HepG2 (cell line): ENCODE results near the gene NFYB. TPM values are rescaled to one million over a fixed set of nuclear protein-coding genes. Genes with fewer than 3 reads are reported as not detected.

Source experiments
- ARNT2 ChIP-seq: sonication (generic); formaldehyde crosslinking; IDR thresholded peaks from 2 replicates; pipeline ENCODE4 v1.8.0; 2022; ENCODE audit warnings: mild to moderate bottlenecking, low read depth, missing genetic modification reagents, moderate library complexity
- ATM ChIP-seq: fragments of 450-650 bp; IDR thresholded peaks from 2 replicates; pipeline ENCODE4 v1.7.1; 2017; ENCODE audit warnings: mild to moderate bottlenecking, borderline replicate concordance
- CREB1 ChIP-seq, 2 experiments: fragments of 450-650 bp in 1 of 2; IDR thresholded peaks; 2 replicates each; pipeline ENCODE4 v1.6.1; 2016 to 2017; ENCODE audit warnings: control low read depth in 1 of 2, mild to moderate bottlenecking in 1 of 2, missing compliant biosample characterization in 1 of 2, missing genetic modification characterization in 1 of 2
- FOXA1 ChIP-seq, 2 experiments: fragments of 450-650 bp in 1 of 2; sonication (generic) in 1 of 2; formaldehyde crosslinking in 1 of 2; IDR thresholded peaks; 2 replicates each; pipeline versions ENCODE4 v1.4.0 to v1.6.1; 2016 to 2020; ENCODE audit warnings: missing genetic modification reagents in 1 of 2
- FOXA3 ChIP-seq: IDR thresholded peaks from 2 replicates; pipeline ENCODE4 v1.6.1; 2016; ENCODE audit warnings: missing genetic modification reagents, missing compliant biosample characterization
- FOXM1 ChIP-seq: sonication (generic); formaldehyde crosslinking; IDR thresholded peaks from 2 replicates; pipeline ENCODE4 v1.5.0; 2020; ENCODE audit warnings: missing genetic modification reagents
- FOXP1 ChIP-seq, 2 experiments: fragments of 450-650 bp in 1 of 2; IDR thresholded peaks; 2 replicates each; pipeline ENCODE4 v1.6.1; 2017 to 2018; ENCODE audit warnings: antibody characterized with exemption in 1 of 2
- GFI1 ChIP-seq: sonication (generic); formaldehyde crosslinking; IDR thresholded peaks from 2 replicates; pipeline ENCODE4 v1.5.0; 2020; ENCODE audit warnings: missing genetic modification reagents, mild to moderate bottlenecking, borderline replicate concordance
- ISX ChIP-seq: sonication (generic); formaldehyde crosslinking; conservative IDR thresholded peaks from 2 replicates; pipeline ENCODE4 v1.5.0; 2020; ENCODE audit warnings: missing genetic modification reagents
- KAT8 ChIP-seq: IDR thresholded peaks from 2 replicates; pipeline ENCODE4 v1.6.1; 2016; ENCODE audit warnings: missing genetic modification reagents, missing compliant biosample characterization
- KDM2A ChIP-seq: sonication (generic); formaldehyde crosslinking; IDR thresholded peaks from 2 replicates; pipeline ENCODE4 v1.4.0; 2020; ENCODE audit warnings: low read depth, missing genetic modification reagents, borderline replicate concordance
- LCORL ChIP-seq, 2 experiments: fragments of 450-650 bp in 1 of 2; sonication (generic) in 1 of 2; formaldehyde crosslinking in 1 of 2; IDR thresholded peaks; 2 replicates each; pipeline versions ENCODE4 v1.5.0 to v1.6.1; 2017 to 2020; ENCODE audit warnings: antibody characterized with exemption in 1 of 2, missing genetic modification reagents in 1 of 2
- MAX ChIP-seq: IDR thresholded peaks from 2 replicates; pipeline ENCODE4 v1.6.1; 2012; ENCODE audit warnings: inconsistent platforms
- NCOA1 ChIP-seq: sonication (generic); formaldehyde crosslinking; IDR thresholded peaks from 2 replicates; pipeline ENCODE4 v1.9.0; 2021; ENCODE audit warnings: missing genetic modification reagents
- PBX3 ChIP-seq: sonication (generic); formaldehyde crosslinking; IDR thresholded peaks from 2 replicates; pipeline ENCODE4 v1.8.1; 2023; ENCODE audit warnings: missing genetic modification reagents, inconsistent platforms, borderline replicate concordance
- RBAK ChIP-seq: sonication (generic); formaldehyde crosslinking; IDR thresholded peaks from 2 replicates; pipeline ENCODE4 v1.5.1; 2020; ENCODE audit warnings: mild to moderate bottlenecking, missing genetic modification reagents
- ZNF143 ChIP-seq: sonication (generic); formaldehyde crosslinking; IDR thresholded peaks from 2 replicates; pipeline ENCODE4 v1.4.0; 2020; ENCODE audit warnings: missing genetic modification reagents
- ZNF468 ChIP-seq: sonication (generic); formaldehyde crosslinking; IDR thresholded peaks from 2 replicates; pipeline ENCODE4 v1.8.0; 2022; ENCODE audit warnings: mild to moderate bottlenecking, moderate library complexity, missing genetic modification reagents
- ZNF567 ChIP-seq: sonication (generic); formaldehyde crosslinking; IDR thresholded peaks from 2 replicates; pipeline ENCODE4 v1.8.1; 2023; ENCODE audit warnings: mild to moderate bottlenecking, missing genetic modification reagents, borderline replicate concordance
- ZNF570 ChIP-seq: sonication (generic); formaldehyde crosslinking; IDR thresholded peaks from 2 replicates; pipeline ENCODE4 v1.4.0; 2020; ENCODE audit warnings: mild to moderate bottlenecking, missing genetic modification reagents, borderline replicate concordance
- ZNF788 ChIP-seq: sonication (generic); formaldehyde crosslinking; IDR thresholded peaks from 2 replicates; pipeline ENCODE4 v1.5.0; 2020; ENCODE audit warnings: mild to moderate bottlenecking, missing genetic modification reagents, borderline replicate concordance
- polyA plus RNA-seq, 8 experiments: library from polyadenylated mRNA; depleted of rRNA in 3 of 8; stranded (reverse) in 7 of 8; unstranded in 1 of 8; fragments of >200 nt; fragmentation: Illumina TruSeq in 4 of 8; extraction: Trizol in 4 of 8; gene quantifications; 2 replicates each; pipeline versions ENCODE4 v1.2.1 to v1.2.3, GENCODE V29; 2011 to 2016; ENCODE audit warnings: low read depth in 4 of 8, missing spikeins in 1 of 8, mixed read lengths in 1 of 8; ENCODE audit not compliant: insufficient read depth in 1 of 8
- total RNA-seq, 5 experiments: library from RNA; depleted of rRNA; stranded (reverse); fragments of >200 nt; fragmentation: Illumina TruSeq; extraction: Trizol; gene quantifications; 2 replicates each; pipeline ENCODE4 v1.2.3, GENCODE V29; 2016; ENCODE audit warnings: low read depth in 1 of 5
- TF ChIP-seq, protein P1 (sequence below): sonication (generic); formaldehyde crosslinking; IDR thresholded peaks from 2 replicates; pipeline ENCODE4 v1.4.0; 2020; ENCODE audit warnings: mild to moderate bottlenecking, missing genetic modification reagents
- TF ChIP-seq, protein P2 (sequence below): sonication (generic); formaldehyde crosslinking; conservative IDR thresholded peaks from 2 replicates; pipeline ENCODE4 v1.8.0; 2022; ENCODE audit warnings: low read depth, missing genetic modification reagents
- TF ChIP-seq, protein P3 (sequence below): sonication (generic); formaldehyde crosslinking; conservative IDR thresholded peaks from 2 replicates; pipeline ENCODE4 v1.4.0; 2020; ENCODE audit warnings: missing genetic modification reagents

NFYB gene
- total and polyA plus RNA-seq, 2 of the 13 experiments (the other 11 are each of a cell fraction or from before 2014, with no cell fraction given) = 18.7 to 36.6 TPM

DNA sequence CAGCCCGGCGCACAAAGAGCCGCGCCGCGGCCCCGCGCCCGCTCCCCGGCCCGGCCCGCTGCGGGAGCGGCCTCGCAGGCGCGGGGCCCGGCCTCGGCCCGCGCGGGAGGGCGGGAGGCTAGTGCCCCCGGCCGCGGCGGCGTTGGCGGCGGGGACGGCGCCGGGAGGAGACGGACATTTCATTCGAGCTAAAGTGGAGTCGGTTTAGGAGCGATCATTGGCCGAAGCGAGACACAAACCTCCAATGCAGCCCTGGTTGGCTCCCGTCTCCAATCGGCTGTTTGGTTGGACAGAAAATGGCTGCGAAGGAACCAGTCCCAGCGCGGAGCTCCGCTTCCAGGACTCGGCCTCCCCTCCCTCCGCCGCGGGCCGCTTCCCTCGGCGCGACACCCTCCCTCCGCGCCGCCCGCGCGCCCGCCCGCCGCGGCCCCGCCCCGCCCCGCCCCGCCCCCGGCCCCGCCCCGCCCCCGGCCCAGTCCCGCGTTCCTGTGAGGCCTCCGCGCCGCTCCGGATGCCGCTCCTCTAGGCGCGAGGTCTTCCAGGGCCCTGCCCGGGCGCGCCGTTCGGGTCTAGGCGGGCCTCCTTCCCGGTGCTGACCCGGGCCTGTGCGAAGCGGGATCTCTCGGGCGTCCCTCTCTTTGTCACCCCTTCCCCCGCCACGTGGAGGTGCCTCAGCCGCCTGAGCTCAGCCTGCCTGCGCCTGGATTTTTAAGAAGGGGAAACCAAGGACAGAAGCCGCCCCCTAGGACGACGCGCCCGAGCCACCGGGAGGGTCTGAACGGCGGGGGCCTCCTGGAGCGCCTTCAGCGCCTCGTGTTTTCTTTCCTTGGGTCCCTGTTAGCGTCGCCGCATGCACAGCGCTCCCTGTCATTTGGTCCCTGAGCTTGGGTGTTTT is at the start of gene NFYB (continued):
- TF ChIP-seq FOXM1 (CRISPR knock-in tag) = peak; percentile 20; the same call in 1 of the 2 replicates
- peak; percentile 80 for TF ChIP-seq KDM2A
- no peak for TF ChIP-seq LCORL (IDR thresholded peaks at IDR 0.05)
- peak; percentile 14; the same call in 1 of the 2 replicates for TF ChIP-seq LCORL (CRISPR knock-in tag; IDR thresholded peaks at IDR 0.05)
- TF ChIP-seq ZNF468 (CRISPR knock-in tag) = no peak
- TF ChIP-seq, protein P1, sequence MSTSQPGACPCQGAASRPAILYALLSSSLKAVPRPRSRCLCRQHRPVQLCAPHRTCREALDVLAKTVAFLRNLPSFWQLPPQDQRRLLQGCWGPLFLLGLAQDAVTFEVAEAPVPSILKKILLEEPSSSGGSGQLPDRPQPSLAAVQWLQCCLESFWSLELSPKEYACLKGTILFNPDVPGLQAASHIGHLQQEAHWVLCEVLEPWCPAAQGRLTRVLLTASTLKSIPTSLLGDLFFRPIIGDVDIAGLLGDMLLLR (CRISPR knock-in tag) = peak; percentile 45; the same call in 1 of the 2 replicates
- TF ChIP-seq MAX = peak; percentile 97
- TF ChIP-seq PBX3 (CRISPR knock-in tag) = no peak
- TF ChIP-seq FOXP1 (IDR thresholded peaks at IDR 0.05) = no peak
- TF ChIP-seq FOXP1 (CRISPR knock-in tag; IDR thresholded peaks at IDR 0.05) = no peak
- peak; percentile 8; the same call in 1 of the 2 replicates for TF ChIP-seq CREB1 (IDR thresholded peaks at IDR 0.05)
- TF ChIP-seq CREB1 (CRISPR knock-in tag; IDR thresholded peaks at IDR 0.05) = no peak
- TF ChIP-seq NCOA1 (CRISPR knock-in tag) = no peak
- no peak for TF ChIP-seq ZNF567 (CRISPR knock-in tag)
- no peak for TF ChIP-seq ATM
- TF ChIP-seq GFI1 = peak; percentile 77; the same call in 1 of the 2 replicates
- TF ChIP-seq, protein P2, sequence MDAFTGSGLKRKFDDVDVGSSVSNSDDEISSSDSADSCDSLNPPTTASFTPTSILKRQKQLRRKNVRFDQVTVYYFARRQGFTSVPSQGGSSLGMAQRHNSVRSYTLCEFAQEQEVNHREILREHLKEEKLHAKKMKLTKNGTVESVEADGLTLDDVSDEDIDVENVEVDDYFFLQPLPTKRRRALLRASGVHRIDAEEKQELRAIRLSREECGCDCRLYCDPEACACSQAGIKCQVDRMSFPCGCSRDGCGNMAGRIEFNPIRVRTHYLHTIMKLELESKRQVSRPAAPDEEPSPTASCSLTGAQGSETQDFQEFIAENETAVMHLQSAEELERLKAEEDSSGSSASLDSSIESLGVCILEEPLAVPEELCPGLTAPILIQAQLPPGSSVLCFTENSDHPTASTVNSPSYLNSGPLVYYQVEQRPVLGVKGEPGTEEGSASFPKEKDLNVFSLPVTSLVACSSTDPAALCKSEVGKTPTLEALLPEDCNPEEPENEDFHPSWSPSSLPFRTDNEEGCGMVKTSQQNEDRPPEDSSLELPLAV (CRISPR knock-in tag) = no peak
- peak; percentile 77 for TF ChIP-seq ARNT2 (CRISPR knock-in tag)
- no peak for TF ChIP-seq ISX (CRISPR knock-in tag)
- TF ChIP-seq FOXA3 (CRISPR knock-in tag) = no peak
- TF ChIP-seq, protein P3, sequence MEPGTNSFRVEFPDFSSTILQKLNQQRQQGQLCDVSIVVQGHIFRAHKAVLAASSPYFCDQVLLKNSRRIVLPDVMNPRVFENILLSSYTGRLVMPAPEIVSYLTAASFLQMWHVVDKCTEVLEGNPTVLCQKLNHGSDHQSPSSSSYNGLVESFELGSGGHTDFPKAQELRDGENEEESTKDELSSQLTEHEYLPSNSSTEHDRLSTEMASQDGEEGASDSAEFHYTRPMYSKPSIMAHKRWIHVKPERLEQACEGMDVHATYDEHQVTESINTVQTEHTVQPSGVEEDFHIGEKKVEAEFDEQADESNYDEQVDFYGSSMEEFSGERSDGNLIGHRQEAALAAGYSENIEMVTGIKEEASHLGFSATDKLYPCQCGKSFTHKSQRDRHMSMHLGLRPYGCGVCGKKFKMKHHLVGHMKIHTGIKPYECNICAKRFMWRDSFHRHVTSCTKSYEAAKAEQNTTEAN (CRISPR knock-in tag) = 0 out of 2 replicates have a peak, but pooled peaks have one; percentile 29
- TF ChIP-seq ZNF788 = peak; percentile 52; the same call in 1 of the 2 replicates
- no peak for TF ChIP-seq RBAK (CRISPR knock-in tag)
- no peak for TF ChIP-seq ZNF143 (CRISPR knock-in tag)
- TF ChIP-seq ZNF570 = no peak
- peak; percentile 41 for TF ChIP-seq KAT8 (CRISPR knock-in tag)
- TF ChIP-seq FOXA1 (IDR thresholded peaks at IDR 0.05) = no peak
- TF ChIP-seq FOXA1 (CRISPR knock-in tag; IDR thresholded peaks at IDR 0.05) = no peak
